ENCODE results near the gene NR5A1. TPM values are rescaled to one million over a fixed set of nuclear protein-coding genes. Genes with fewer than 3 reads are reported as not detected.

NR5A1 gene
- total RNA-seq, 1 donor from 2014 or later = 0.12 TPM

GRCh38 chr9:124475868-124476690, 31.1 kb downstream of the NR5A1 start:
- DNase-seq (ENCODE audit: extremely low spot score, unreplicated experiment) = no peak
- H3K27ac Mint-ChIP-seq = no peak overlapping the region
- H3K4me1 Mint-ChIP-seq (ENCODE audit: unreplicated experiment) = peaks cover 5% of the 10 kb centered on the region
- TF ChIP-seq CTCF (conservative IDR thresholded peaks at IDR 0.05) = no peak
- H3K9me3 Mint-ChIP-seq = no peaks in the 10 kb centered on the region
- no peaks in the 10 kb centered on the region for H3K36me3 Mint-ChIP-seq
- peaks cover 37% of the 10 kb centered on the region for H3K27me3 Mint-ChIP-seq
- H3K4me3 Mint-ChIP-seq = no peak overlapping the region

- DNase-seq (ENCODE audit: extremely low spot score, unreplicated experiment) = no peak
- no peak for TF ChIP-seq CTCF (conservative IDR thresholded peaks at IDR 0.05)
- no peaks in the 10 kb centered on the region for H3K9me3 Mint-ChIP-seq
- H3K27me3 Mint-ChIP-seq = peaks cover 33% of the 10 kb centered on the region
- H3K4me3 Mint-ChIP-seq = no peak overlapping the region
- H3K36me3 Mint-ChIP-seq = no peaks in the 10 kb centered on the region
- H3K27ac Mint-ChIP-seq = no peak overlapping the region
- peaks cover 5% of the 10 kb centered on the region for H3K4me1 Mint-ChIP-seq (ENCODE audit: unreplicated experiment)
These were observed 31.9 kb downstream of the NR5A1 start for GRCh38 chr9:124475158-124475867.

GRCh38 chr9:124474151-124474550, 33.0 kb downstream of the NR5A1 start:
- Mint-ChIP-seq H3K4me3 (no peak overlapping the region), H3K4me1 (ENCODE audit: unreplicated experiment) (no peaks in the 10 kb centered on the region), H3K36me3 (no peaks in the 10 kb centered on the region), H3K27ac (no peak overlapping the region), H3K27me3 (peaks cover 27% of the 10 kb centered on the region), H3K9me3 (no peaks in the 10 kb centered on the region)
- DNase-seq (ENCODE audit: extremely low spot score, unreplicated experiment) = no peak
- no peak for TF ChIP-seq CTCF (conservative IDR thresholded peaks at IDR 0.05)

GRCh38 chr9:124473310-124473709, 33.9 kb downstream of the NR5A1 start:
- Mint-ChIP-seq H3K27me3 (peaks cover 19% of the 10 kb centered on the region), H3K4me3 (no peak overlapping the region), H3K9me3 (no peaks in the 10 kb centered on the region)

GRCh38 chr9:124472770-124473169, 34.4 kb downstream of the NR5A1 start:
- Mint-ChIP-seq H3K36me3 (no peaks in the 10 kb centered on the region), H3K4me3 (no peak overlapping the region), H3K27ac (no peak overlapping the region), H3K27me3 (peaks cover 15% of the 10 kb centered on the region), H3K9me3 (no peaks in the 10 kb centered on the region), H3K4me1 (ENCODE audit: unreplicated experiment) (no peaks in the 10 kb centered on the region)
- TF ChIP-seq CTCF (conservative IDR thresholded peaks at IDR 0.05) = no peak
- DNase-seq (ENCODE audit: extremely low spot score, unreplicated experiment) = no peak

More at GRCh38 chr9:124473310-124473709, 33.9 kb downstream of the NR5A1 start:
- H3K27ac Mint-ChIP-seq = no peak overlapping the region
- no peak for TF ChIP-seq CTCF (conservative IDR thresholded peaks at IDR 0.05)
- DNase-seq (ENCODE audit: extremely low spot score, unreplicated experiment) = no peak
- no peaks in the 10 kb centered on the region for H3K36me3 Mint-ChIP-seq
- no peaks in the 10 kb centered on the region for H3K4me1 Mint-ChIP-seq (ENCODE audit: unreplicated experiment)
